GM12874 (cell line): Measurements from ENCODE around the gene PIH1D2.

Source experiments
- CTCF ChIP-seq: IDR thresholded peaks from 2 replicates; pipeline ENCODE4 v1.5.1; 2011; ENCODE audit warnings: low read depth, mild to moderate bottlenecking, control low read depth, low read length, moderate library complexity; ENCODE audit not compliant: insufficient read depth

The PIH1D2 gene

GRCh38 chr11:112073941-112074811, at the start of gene PIH1D2, which contains the start of gene NKAPD1:
TSS of gene PIH1D2 (minus strand) at chr11:112074017. CDS start at chr11:112073174, 843 bp downstream.
TSS of gene NKAPD1 (plus strand) at chr11:112074299. CDS start at chr11:112075575, 1,276 bp downstream.
- TF ChIP-seq CTCF = no peak

GRCh38 chr11:112123129-112123528, 49.3 kb upstream of the PIH1D2 start:
- no peak for TF ChIP-seq CTCF

GRCh38 chr11:112121981-112122615, 48.3 kb upstream of the PIH1D2 start:
- no peak for TF ChIP-seq CTCF

- TF ChIP-seq CTCF = no peak
Observed at GRCh38 chr11:112118176-112118575, 44.4 kb upstream of the PIH1D2 start.

- no peak for TF ChIP-seq CTCF
Observed at GRCh38 chr11:112115386-112115785, 41.6 kb upstream of the PIH1D2 start.

- TF ChIP-seq CTCF = no peak
Observed at GRCh38 chr11:112114460-112114859, 40.6 kb upstream of the PIH1D2 start.
